K562 (cell line): ENCODE measurements around the gene JPH3. TPM values are rescaled to one million over a fixed set of nuclear protein-coding genes. Genes with fewer than 3 reads are reported as not detected.

Experiments
- ATAC-seq: fragments of 200-7000 bp; cut with Tn5 transposase; 3 replicates; pipeline ENCODE4 v1.9.1; 2020; ENCODE audit warnings: moderate library complexity
- BruUV-seq: library from RNA; stranded (reverse); fragments of 400-500 nt; replicated peaks from 2 replicates; lab custom pipeline; 2021; lab: Mats Ljungman, UMichigan
- CTCF ChIA-PET: fragments of 300-600 bp; formaldehyde crosslinking; extraction: SDS; loops from one replicate; lab custom pipeline; 2021; ENCODE audit warnings: low intra/inter-chr PET ratio; lab: Yijun Ruan, JAX
- POLR2A ChIA-PET: fragments of 300-600, 350-650 bp; sonication (Branson Sonifier 250); formaldehyde crosslinking; extraction: SDS; loops from one replicate; lab custom pipeline; 2021; ENCODE audit warnings: antibody characterized with exemption, inconsistent platforms; lab: Yijun Ruan, JAX
- DNase-seq, 4 experiments: peaks; one replicate each; pipeline versions ENCODE4 v3.0.0 to v3.0.0-alpha.2; 2011 to 2018; ENCODE audit warnings: low spot score in 3 of 4, mixed read lengths in 3 of 4; ENCODE audit errors: extremely low read depth in 1 of 4
- FAIRE-seq: peaks from 2 replicates; lab custom pipeline; 2011; peaks lifted over from hg19 to GRCh38; lab: Jason Lieb, UNC
- H2AFZ ChIP-seq: 2 replicates; pipeline ENCODE4 v1.6.0; 2011; ENCODE audit warnings: low read depth, low read length, control low read depth, inconsistent platforms
- H3K27ac ChIP-seq: fragments of 200-600 bp; 3 replicates; pipeline ENCODE4 v1.8.0; 2011; ENCODE audit warnings: low read depth, mild to moderate bottlenecking, control low read depth, inconsistent platforms, low read length, moderate library complexity, mixed read lengths; ENCODE audit errors: extremely low read depth
- H3K27me3 ChIP-seq, 2 experiments: fragments of 300-600 bp in 1 of 2; 2 replicates in 1 of 2; 3 replicates in 1 of 2; pipeline versions ENCODE4 v1.6.0 to v1.8.0; 2011; ENCODE audit warnings: inconsistent platforms in 2 of 2, low read length in 2 of 2, mild to moderate bottlenecking in 1 of 2, mixed read lengths in 1 of 2, moderate library complexity in 1 of 2; ENCODE audit not compliant: control insufficient read depth in 2 of 2, insufficient read depth in 2 of 2
- H3K36me3 ChIP-seq: fragments of 300-600 bp; 3 replicates; pipeline ENCODE4 v1.8.0; 2011; ENCODE audit warnings: mild to moderate bottlenecking, low read length, inconsistent platforms; ENCODE audit not compliant: control insufficient read depth, insufficient read depth
- H3K4me1 ChIP-seq, 2 experiments: fragments of 200-600 bp in 1 of 2; replicated peaks in 1 of 2; 2 replicates in 1 of 2; 3 replicates in 1 of 2; pipeline versions ENCODE4 v1.5.1 to v1.8.0; 2011; ENCODE audit warnings: inconsistent platforms in 2 of 2, low read length in 2 of 2, mild to moderate bottlenecking in 1 of 2, mixed read lengths in 1 of 2, moderate library complexity in 1 of 2; ENCODE audit not compliant: control insufficient read depth in 2 of 2, insufficient read depth in 2 of 2
- H3K4me2 ChIP-seq: 2 replicates; pipeline ENCODE4 v1.6.1; 2011; ENCODE audit warnings: low read length, control low read depth, inconsistent platforms, mixed read lengths; ENCODE audit not compliant: insufficient read depth
- H3K4me3 ChIP-seq: fragments of 200-600 bp; sonication (generic), shearing (Covaris generic); 2 replicates; pipeline ENCODE4 v1.5.1; 2016; ENCODE audit warnings: control low read depth, inconsistent platforms
- H3K79me2 ChIP-seq: fragments of 200-600 bp; 3 replicates; pipeline ENCODE4 v1.8.0; 2011; ENCODE audit warnings: low read length, inconsistent platforms; ENCODE audit not compliant: control insufficient read depth, insufficient read depth
- H3K9ac ChIP-seq, 2 experiments: 2 replicates each; pipeline versions ENCODE4 v1.6.0 to v1.6.1; 2011; ENCODE audit warnings: low read depth in 2 of 2, low read length in 2 of 2, control low read depth in 1 of 2, inconsistent platforms in 1 of 2, mild to moderate bottlenecking in 1 of 2, mixed read lengths in 1 of 2; ENCODE audit not compliant: insufficient read depth in 1 of 2
- H3K9me1 ChIP-seq: one replicate; pipeline ENCODE4 v1.6.0; 2011; ENCODE audit warnings: inconsistent platforms, mild to moderate bottlenecking, low read length, moderate library complexity; ENCODE audit not compliant: control insufficient read depth, insufficient read depth
- H3K9me3 ChIP-seq: replicated peaks from 2 replicates; pipeline ENCODE4 v1.5.1; 2011; ENCODE audit warnings: low read depth, low read length, inconsistent platforms; ENCODE audit not compliant: control insufficient read depth, insufficient read depth
- H4K20me1 ChIP-seq: replicated peaks from 2 replicates; pipeline ENCODE4 v1.6.1; 2011; ENCODE audit warnings: low read length, inconsistent platforms, mixed read lengths; ENCODE audit not compliant: control insufficient read depth, insufficient read depth
- BDP1 ChIP-seq: IDR thresholded peaks from 3 replicates; pipeline ENCODE4 v1.6.1; 2011; ENCODE audit not compliant: insufficient read length, insufficient read depth
- CHCHD3 ChIP-seq: fragments of 250-450 bp; sonication (Bioruptor Pico); IDR thresholded peaks from 2 replicates; pipeline ENCODE4 v2.1.2; 2022; ENCODE audit warnings: mild to moderate bottlenecking
- FOXK1 ChIP-seq: sonication (generic); formaldehyde crosslinking; IDR thresholded peaks from 2 replicates; pipeline ENCODE4 v1.8.0; 2022; ENCODE audit warnings: missing genetic modification reagents, mild to moderate bottlenecking, borderline replicate concordance
- HMGN3 ChIP-seq: IDR thresholded peaks from 2 replicates; pipeline ENCODE4 v1.6.1; 2011; ENCODE audit warnings: borderline replicate concordance, low read depth, mild to moderate bottlenecking, mixed read lengths, low read length; ENCODE audit not compliant: insufficient read length; ENCODE audit errors: extremely low read depth
- HNRNPLL ChIP-seq: fragments of 200-400 bp; formaldehyde crosslinking; IDR thresholded peaks from 2 replicates; pipeline ENCODE4 v1.6.1; 2017; ENCODE audit warnings: low read length, low read depth, mild to moderate bottlenecking; ENCODE audit not compliant: poor library complexity, severe bottlenecking
- IRF1 ChIP-seq: sonication (generic); formaldehyde crosslinking; IDR thresholded peaks from 2 replicates; pipeline ENCODE4 v1.8.0; 2022; ENCODE audit warnings: missing genetic modification reagents, mild to moderate bottlenecking, borderline replicate concordance
- LARP7 ChIP-seq: fragments of 450-650 bp; IDR thresholded peaks from 2 replicates; pipeline ENCODE4 v1.6.1; 2016
- MCM2 ChIP-seq: fragments of 450-650 bp; IDR thresholded peaks from 2 replicates; pipeline ENCODE4 v1.6.1; 2017; ENCODE audit warnings: low read depth, mild to moderate bottlenecking
- MCM5 ChIP-seq: fragments of 450-650 bp; IDR thresholded peaks from 2 replicates; pipeline ENCODE4 v1.6.1; 2016; ENCODE audit warnings: low read depth
- PKNOX1 ChIP-seq: fragments of 450-650 bp; IDR thresholded peaks from 2 replicates; pipeline ENCODE4 v1.6.1; 2016
- SMC3 ChIP-seq: conservative IDR thresholded peaks from 2 replicates; pipeline ENCODE4 v1.6.1; 2011; ENCODE audit warnings: low read depth, low read length, improper control_type of control experiment; ENCODE audit not compliant: insufficient read depth
- SPI1 ChIP-seq: IDR thresholded peaks from 2 replicates; pipeline ENCODE4 v1.6.1; 2011; ENCODE audit warnings: low read depth, low read length, control low read depth, borderline replicate concordance
- ZNF212 ChIP-seq: fragments of 450-650 bp; formaldehyde crosslinking; IDR thresholded peaks from 2 replicates; pipeline ENCODE4 v1.4.0; 2020; ENCODE audit warnings: mild to moderate bottlenecking
- ZNF224 ChIP-seq: sonication (generic); formaldehyde crosslinking; IDR thresholded peaks from 2 replicates; pipeline ENCODE4 v1.8.0; 2022; ENCODE audit warnings: mild to moderate bottlenecking, missing genetic modification reagents
- ZNF75A ChIP-seq: fragments of 450-650 bp; formaldehyde crosslinking; IDR thresholded peaks from 2 replicates; pipeline ENCODE4 v1.4.0; 2020; ENCODE audit warnings: mild to moderate bottlenecking
- WGBS: fragments of 100-300 bp; shearing (Covaris generic); methylation state at CpG from one replicate; pipeline ENCODE4 v1.1.6; 2016; ENCODE audit warnings: low coverage, mixed read lengths; ENCODE audit not compliant: insufficient coverage; ENCODE audit errors: missing lambda C conversion rate; 5-methylcytosine and 5-hydroxymethylcytosine counted together
- in situ Hi-C: fragments of 300-500 bp; cut with MboI; formaldehyde crosslinking; loops from 4 replicates; pipeline ENCODE4 v1.15.0; 2018; ENCODE audit warnings: inconsistent platforms, mixed read lengths
- intact Hi-C: fragments of 100-400 bp; cut with micrococcal nuclease; formaldehyde crosslinking; loops from 2 replicates; pipeline ENCODE4 v1.14.2; 2022
- polyA plus RNA-seq, 8 experiments: library from polyadenylated mRNA; depleted of rRNA in 4 of 8; stranded (reverse) in 5 of 8; unstranded in 3 of 8; fragments of >200 nt; fragmentation: Nextera tagmentation in 2 of 8; fragmentation: Illumina TruSeq in 1 of 8; extraction: Ambion mirVana in 2 of 8; extraction: Trizol in 1 of 8; gene quantifications; 2 replicates each; pipeline versions ENCODE4 v1.2.1 to v1.2.3, GENCODE V29; 2011 to 2014; ENCODE audit warnings: inconsistent platforms in 1 of 8, missing spikeins in 1 of 8
- total RNA-seq, 7 experiments: library from RNA; depleted of rRNA in 6 of 7; stranded (reverse); fragments of >200 nt in 6 of 7; fragmentation: Illumina TruSeq in 2 of 7; extraction: Trizol in 2 of 7; gene quantifications; 2 replicates each; pipeline versions ENCODE4 v1.2.1 to v1.2.3, GENCODE V29; 2011 to 2021; ENCODE audit warnings: low replicate concordance in 1 of 7
- TF ChIP-seq, protein P1 (sequence below): sonication (generic); formaldehyde crosslinking; IDR thresholded peaks from 2 replicates; pipeline ENCODE4 v1.8.1; 2023; ENCODE audit warnings: missing genetic modification reagents, mild to moderate bottlenecking, borderline replicate concordance
- TF ChIP-seq, protein P2 (sequence below): fragments of 250-450 bp; sonication (Bioruptor Pico); IDR thresholded peaks from 2 replicates; pipeline ENCODE4 v1.6.1; 2021; ENCODE audit warnings: mild to moderate bottlenecking

Gene JPH3
- total and polyA plus RNA-seq, 9 of the 15 experiments (the other 6 are each of a cell fraction or from before 2014, with no cell fraction given), result 0.01 TPM; not detected in 8

- ChIA-PET CTCF (no interaction called here), POLR2A (interaction anchor here (0.6 to 1.2 kb wide), 4 partner anchors 13 to 370 kb away, joined by 3 to 4 read pairs (median 4); no protein-coding TSS in a partner anchor)
- no peaks in the 10 kb centered on the region for H3K79me2 ChIP-seq
- no peaks in the 10 kb centered on the region for H3K9me1 ChIP-seq
- H2AFZ ChIP-seq, result no peak overlapping the region
- H3K27ac ChIP-seq, result no peak overlapping the region
- no peak overlapping the region; a peak in 1 of 4 replicates for H3K9ac ChIP-seq
- H4K20me1 ChIP-seq, result 0 out of 2 replicates have a peak, but pooled peaks cover 8% of the 10 kb centered on the region
- H3K4me1 ChIP-seq, result peaks cover 0 to 51% of the 10 kb centered on the region in 2 experiments; a peak in 2 of 5 replicates
- H3K4me3 ChIP-seq, result no peak overlapping the region
- in situ Hi-C loops, result no loop called here
- H3K4me2 ChIP-seq, result no peak overlapping the region
- intact Hi-C loops, result no loop called here
- H3K27me3 ChIP-seq, result peaks cover 5 to 30% of the 10 kb centered on the region in 2 experiments; a peak in 3 of 5 replicates
- no peak for DNase-seq
- FAIRE-seq, result no peak
- WGBS, result 33% methylated on average over 13 of the region's 14 CpGs
- H3K36me3 ChIP-seq, result peaks cover 15% of the 10 kb centered on the region; the same call in 1 of the 3 replicates
- no TSS peak for BruUV-seq
- ATAC-seq, result no peak
- no peaks in the 10 kb centered on the region for H3K9me3 ChIP-seq
- no peak for TF ChIP-seq SMC3
- TF ChIP-seq HMGN3, result no peak
- no peak for TF ChIP-seq ZNF75A
- no peak for TF ChIP-seq IRF1
- TF ChIP-seq, protein P1, sequence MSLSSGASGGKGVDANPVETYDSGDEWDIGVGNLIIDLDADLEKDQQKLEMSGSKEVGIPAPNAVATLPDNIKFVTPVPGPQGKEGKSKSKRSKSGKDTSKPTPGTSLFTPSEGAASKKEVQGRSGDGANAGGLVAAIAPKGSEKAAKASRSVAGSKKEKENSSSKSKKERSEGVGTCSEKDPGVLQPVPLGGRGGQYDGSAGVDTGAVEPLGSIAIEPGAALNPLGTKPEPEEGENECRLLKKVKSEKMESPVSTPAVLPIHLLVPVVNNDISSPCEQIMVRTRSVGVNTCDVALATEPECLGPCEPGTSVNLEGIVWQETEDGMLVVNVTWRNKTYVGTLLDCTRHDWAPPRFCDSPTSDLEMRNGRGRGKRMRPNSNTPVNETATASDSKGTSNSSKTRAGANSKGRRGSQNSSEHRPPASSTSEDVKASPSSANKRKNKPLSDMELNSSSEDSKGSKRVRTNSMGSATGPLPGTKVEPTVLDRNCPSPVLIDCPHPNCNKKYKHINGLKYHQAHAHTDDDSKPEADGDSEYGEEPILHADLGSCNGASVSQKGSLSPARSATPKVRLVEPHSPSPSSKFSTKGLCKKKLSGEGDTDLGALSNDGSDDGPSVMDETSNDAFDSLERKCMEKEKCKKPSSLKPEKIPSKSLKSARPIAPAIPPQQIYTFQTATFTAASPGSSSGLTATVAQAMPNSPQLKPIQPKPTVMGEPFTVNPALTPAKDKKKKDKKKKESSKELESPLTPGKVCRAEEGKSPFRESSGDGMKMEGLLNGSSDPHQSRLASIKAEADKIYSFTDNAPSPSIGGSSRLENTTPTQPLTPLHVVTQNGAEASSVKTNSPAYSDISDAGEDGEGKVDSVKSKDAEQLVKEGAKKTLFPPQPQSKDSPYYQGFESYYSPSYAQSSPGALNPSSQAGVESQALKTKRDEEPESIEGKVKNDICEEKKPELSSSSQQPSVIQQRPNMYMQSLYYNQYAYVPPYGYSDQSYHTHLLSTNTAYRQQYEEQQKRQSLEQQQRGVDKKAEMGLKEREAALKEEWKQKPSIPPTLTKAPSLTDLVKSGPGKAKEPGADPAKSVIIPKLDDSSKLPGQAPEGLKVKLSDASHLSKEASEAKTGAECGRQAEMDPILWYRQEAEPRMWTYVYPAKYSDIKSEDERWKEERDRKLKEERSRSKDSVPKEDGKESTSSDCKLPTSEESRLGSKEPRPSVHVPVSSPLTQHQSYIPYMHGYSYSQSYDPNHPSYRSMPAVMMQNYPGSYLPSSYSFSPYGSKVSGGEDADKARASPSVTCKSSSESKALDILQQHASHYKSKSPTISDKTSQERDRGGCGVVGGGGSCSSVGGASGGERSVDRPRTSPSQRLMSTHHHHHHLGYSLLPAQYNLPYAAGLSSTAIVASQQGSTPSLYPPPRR (CRISPR knock-in tag), result no peak
- TF ChIP-seq SPI1, result no peak
- TF ChIP-seq ZNF224 (CRISPR knock-in tag), result no peak
- no peak for TF ChIP-seq PKNOX1
- no peak for TF ChIP-seq HNRNPLL
- TF ChIP-seq MCM5, result no peak
- no peak for TF ChIP-seq ZNF212
- no peak for TF ChIP-seq FOXK1 (CRISPR knock-in tag)
- TF ChIP-seq MCM2, result no peak
- TF ChIP-seq BDP1, result no peak
- no peak for TF ChIP-seq CHCHD3 (CRISPR knock-in tag)
- TF ChIP-seq, protein P2, sequence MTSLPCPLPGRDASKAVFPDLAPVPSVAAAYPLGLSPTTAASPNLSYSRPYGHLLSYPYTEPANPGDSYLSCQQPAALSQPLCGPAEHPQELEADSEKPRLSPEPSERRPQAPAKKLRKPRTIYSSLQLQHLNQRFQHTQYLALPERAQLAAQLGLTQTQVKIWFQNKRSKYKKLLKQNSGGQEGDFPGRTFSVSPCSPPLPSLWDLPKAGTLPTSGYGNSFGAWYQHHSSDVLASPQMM (CRISPR knock-in tag), result no peak
- TF ChIP-seq LARP7, result no peak
These were observed 89.4 kb downstream of the JPH3 start for GRCh38 chr16:87691686-87692079.
